ENCODE data around the gene LRRC1. TPM values are rescaled to one million over a fixed set of nuclear protein-coding genes. Genes with fewer than 3 reads are reported as not detected.

LRRC1 gene
- total RNA-seq, 2 experiments from 2014 or later = 3.2 TPM

GRCh38 chr6:53888931-53889330, 94.1 kb downstream of the LRRC1 start:
- Mint-ChIP-seq H3K27me3 (no peaks in the 10 kb centered on the region), H3K9me3 (no peaks in the 10 kb centered on the region), H3K4me3 (no peak overlapping the region), H3K27ac (no peak overlapping the region), H3K36me3 (no peaks in the 10 kb centered on the region), H3K4me1 (ENCODE audit: low read depth) (peaks cover 5% of the 10 kb centered on the region)
- POLR2A ChIA-PET = no interaction called here
- no peak for DNase-seq
- CTCF ChIA-PET = no interaction called here
- intact Hi-C loops (cut with micrococcal nuclease) = no loop called here

- H3K27ac Mint-ChIP-seq = no peak overlapping the region
- peaks cover 9% of the 10 kb centered on the region for H3K4me1 Mint-ChIP-seq (ENCODE audit: low read depth)
- ChIA-PET CTCF (no interaction called here), POLR2A (no interaction called here)
- no peaks in the 10 kb centered on the region for H3K36me3 Mint-ChIP-seq
- no peaks in the 10 kb centered on the region for H3K9me3 Mint-ChIP-seq
- no peaks in the 10 kb centered on the region for H3K27me3 Mint-ChIP-seq
- intact Hi-C loops (cut with micrococcal nuclease) = no loop called here
- no peak overlapping the region for H3K4me3 Mint-ChIP-seq
- DNase-seq = no peak
These were observed 94.6 kb downstream of the LRRC1 start for GRCh38 chr6:53889365-53889764.

- POLR2A ChIA-PET = no interaction called here
- CTCF ChIA-PET = no interaction called here
- Mint-ChIP-seq H3K9me3 (no peaks in the 10 kb centered on the region), H3K36me3 (peaks cover 3% of the 10 kb centered on the region), H3K27ac (no peak overlapping the region), H3K27me3 (no peaks in the 10 kb centered on the region), H3K4me3 (no peak overlapping the region), H3K4me1 (ENCODE audit: low read depth) (peaks cover 10% of the 10 kb centered on the region)
- DNase-seq = no peak
- intact Hi-C loops (cut with micrococcal nuclease) = no loop called here
These were observed 97.9 kb downstream of the LRRC1 start for GRCh38 chr6:53892707-53893106.

- H3K9me3 Mint-ChIP-seq = no peaks in the 10 kb centered on the region
- H3K4me3 Mint-ChIP-seq = no peak overlapping the region
- peaks cover 10% of the 10 kb centered on the region for H3K4me1 Mint-ChIP-seq (ENCODE audit: low read depth)
These were observed 99.3 kb downstream of the LRRC1 start for GRCh38 chr6:53894091-53894490.

GRCh38 chr6:53896196-53896595, 101.4 kb downstream of the LRRC1 start:
- no peak overlapping the region for H3K27ac Mint-ChIP-seq
- H3K36me3 Mint-ChIP-seq = peaks cover 5% of the 10 kb centered on the region
- H3K9me3 Mint-ChIP-seq = no peaks in the 10 kb centered on the region
- DNase-seq = no peak
- CTCF ChIA-PET = no interaction called here
- POLR2A ChIA-PET = no interaction called here
- no peaks in the 10 kb centered on the region for H3K27me3 Mint-ChIP-seq
- intact Hi-C loops (cut with micrococcal nuclease) = no loop called here
- no peak overlapping the region for H3K4me3 Mint-ChIP-seq
- H3K4me1 Mint-ChIP-seq (ENCODE audit: low read depth) = peaks cover 8% of the 10 kb centered on the region

More at GRCh38 chr6:53894091-53894490, 99.3 kb downstream of the LRRC1 start:
- ChIA-PET CTCF (interaction anchor here (1.3 kb wide), 1 partner anchor 175 kb away, joined by 4 read pairs; no protein-coding TSS in a partner anchor), POLR2A (no interaction called here)
- intact Hi-C loops (cut with micrococcal nuclease) = loop anchor here (1.0 kb wide), 1 partner anchor 100 kb away; no protein-coding TSS in a partner anchor
- no peaks in the 10 kb centered on the region for H3K27me3 Mint-ChIP-seq
- peak; percentile 79 for DNase-seq
- peaks cover 5% of the 10 kb centered on the region for H3K36me3 Mint-ChIP-seq
- H3K27ac Mint-ChIP-seq = no peak overlapping the region

GRCh38 chr6:53898026-53898795, 103.4 kb downstream of the LRRC1 start:
- DNase-seq = no peak
- H3K4me3 Mint-ChIP-seq = no peak overlapping the region
- peaks cover 7% of the 10 kb centered on the region for H3K36me3 Mint-ChIP-seq
- H3K4me1 Mint-ChIP-seq (ENCODE audit: low read depth) = peaks cover 5% of the 10 kb centered on the region
- H3K9me3 Mint-ChIP-seq = no peaks in the 10 kb centered on the region
- no peaks in the 10 kb centered on the region for H3K27me3 Mint-ChIP-seq
- intact Hi-C loops (cut with micrococcal nuclease) = no loop called here
- no peak overlapping the region for H3K27ac Mint-ChIP-seq
- CTCF ChIA-PET = no interaction called here
- POLR2A ChIA-PET = no interaction called here

GRCh38 chr6:53899512-53899911, 104.7 kb downstream of the LRRC1 start:
- no peak overlapping the region for H3K4me3 Mint-ChIP-seq
- intact Hi-C loops (cut with micrococcal nuclease) = no loop called here
- no peak overlapping the region for H3K27ac Mint-ChIP-seq
- no peaks in the 10 kb centered on the region for H3K4me1 Mint-ChIP-seq (ENCODE audit: low read depth)
- POLR2A ChIA-PET = no interaction called here
- CTCF ChIA-PET = no interaction called here
- H3K27me3 Mint-ChIP-seq = no peaks in the 10 kb centered on the region
- H3K36me3 Mint-ChIP-seq = peaks cover 9% of the 10 kb centered on the region
- no peak for DNase-seq
- H3K9me3 Mint-ChIP-seq = no peaks in the 10 kb centered on the region

GRCh38 chr6:53903357-53903756, 108.6 kb downstream of the LRRC1 start:
- DNase-seq = no peak
- no peak overlapping the region for H3K4me3 Mint-ChIP-seq
- H3K36me3 Mint-ChIP-seq = peaks cover 17% of the 10 kb centered on the region
- H3K9me3 Mint-ChIP-seq = no peaks in the 10 kb centered on the region
- CTCF ChIA-PET = no interaction called here
- H3K27ac Mint-ChIP-seq = no peak overlapping the region
- H3K4me1 Mint-ChIP-seq (ENCODE audit: low read depth) = no peaks in the 10 kb centered on the region
- H3K27me3 Mint-ChIP-seq = no peaks in the 10 kb centered on the region
- intact Hi-C loops (cut with micrococcal nuclease) = no loop called here
- POLR2A ChIA-PET = no interaction called here

GRCh38 chr6:53906103-53906502, 111.3 kb downstream of the LRRC1 start:
- Mint-ChIP-seq H3K36me3 (peaks cover 15% of the 10 kb centered on the region), H3K4me3 (no peak overlapping the region), H3K27ac (no peak overlapping the region), H3K27me3 (no peaks in the 10 kb centered on the region), H3K9me3 (no peaks in the 10 kb centered on the region), H3K4me1 (ENCODE audit: low read depth) (no peaks in the 10 kb centered on the region)
- DNase-seq = no peak
- intact Hi-C loops (cut with micrococcal nuclease) = no loop called here
- ChIA-PET CTCF (interaction anchor here (0.7 kb wide), 1 partner anchor 51 kb away, joined by 3 read pairs; no protein-coding TSS in a partner anchor), POLR2A (no interaction called here)

GRCh38 chr6:53906842-53907241, 112.0 kb downstream of the LRRC1 start:
- DNase-seq = no peak
- ChIA-PET CTCF (interaction anchor here (0.7 kb wide), 1 partner anchor 51 kb away, joined by 3 read pairs; no protein-coding TSS in a partner anchor), POLR2A (no interaction called here)
- Mint-ChIP-seq H3K36me3 (peaks cover 15% of the 10 kb centered on the region), H3K4me3 (no peak overlapping the region), H3K27ac (no peak overlapping the region), H3K27me3 (no peaks in the 10 kb centered on the region), H3K9me3 (no peaks in the 10 kb centered on the region), H3K4me1 (ENCODE audit: low read depth) (no peaks in the 10 kb centered on the region)
- intact Hi-C loops (cut with micrococcal nuclease) = no loop called here

GRCh38 chr6:53910834-53911233, 116.0 kb downstream of the LRRC1 start:
- H3K27me3 Mint-ChIP-seq = no peaks in the 10 kb centered on the region
- no peak overlapping the region for H3K27ac Mint-ChIP-seq
- no peak overlapping the region for H3K4me3 Mint-ChIP-seq
- ChIA-PET CTCF (no interaction called here), POLR2A (no interaction called here)
- H3K36me3 Mint-ChIP-seq = peaks cover 9% of the 10 kb centered on the region
- no peaks in the 10 kb centered on the region for H3K4me1 Mint-ChIP-seq (ENCODE audit: low read depth)
- no peaks in the 10 kb centered on the region for H3K9me3 Mint-ChIP-seq
- DNase-seq = no peak
- intact Hi-C loops (cut with micrococcal nuclease) = no loop called here

GRCh38 chr6:53912661-53913060, 117.9 kb downstream of the LRRC1 start:
- POLR2A ChIA-PET = no interaction called here
- Mint-ChIP-seq H3K27ac (no peak overlapping the region), H3K36me3 (peaks cover 6% of the 10 kb centered on the region), H3K4me3 (no peak overlapping the region), H3K4me1 (ENCODE audit: low read depth) (no peaks in the 10 kb centered on the region), H3K9me3 (no peaks in the 10 kb centered on the region), H3K27me3 (no peaks in the 10 kb centered on the region)
- DNase-seq = no peak
- intact Hi-C loops (cut with micrococcal nuclease) = no loop called here
- CTCF ChIA-PET = no interaction called here

- POLR2A ChIA-PET = no interaction called here
- CTCF ChIA-PET = no interaction called here
- Mint-ChIP-seq H3K4me1 (ENCODE audit: low read depth) (no peaks in the 10 kb centered on the region), H3K36me3 (peaks cover 6% of the 10 kb centered on the region), H3K4me3 (no peak overlapping the region), H3K27me3 (no peaks in the 10 kb centered on the region), H3K27ac (no peak overlapping the region), H3K9me3 (no peaks in the 10 kb centered on the region)
- DNase-seq = no peak
- intact Hi-C loops (cut with micrococcal nuclease) = no loop called here
These were observed 118.5 kb downstream of the LRRC1 start for GRCh38 chr6:53913286-53913685.
